NCI-H2081 treated with DMSO at 0.1 percent for 48 hours (cell line): Measurements from ENCODE around the gene CHP1.
"Not testable (repeated sequence)": the region's sequence is repeated elsewhere in the genome, so short reads cannot be mapped to it uniquely, and the experiment has no call there.

ENCODE experiments used
- DNase-seq: peaks from one replicate; lab custom pipeline; 2025; lab: John Stamatoyannopoulos, UW

CHP1 gene

DNA sequence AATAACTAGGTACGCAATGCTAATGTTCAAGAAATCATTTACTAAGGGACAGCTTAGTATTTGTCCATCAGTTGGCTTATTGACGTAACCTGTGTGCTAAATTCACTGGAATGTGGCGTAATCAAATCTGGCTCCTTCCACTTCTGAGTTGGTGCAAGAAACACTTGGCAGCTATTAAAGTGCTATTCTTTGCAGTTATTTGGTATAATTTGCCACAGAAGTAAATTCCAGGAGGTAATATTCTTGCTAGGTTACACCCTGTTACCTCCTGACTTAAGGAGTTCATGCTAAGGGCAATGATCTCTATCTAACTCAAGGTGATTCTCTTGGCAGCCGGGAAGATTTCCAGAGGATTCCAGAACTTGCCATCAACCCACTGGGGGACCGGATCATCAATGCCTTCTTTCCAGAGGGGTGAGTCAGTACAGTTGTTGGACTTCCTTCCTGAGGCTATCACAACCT, 25.5 kb downstream of the CHP1 start:
- no peak for DNase-seq

DNA sequence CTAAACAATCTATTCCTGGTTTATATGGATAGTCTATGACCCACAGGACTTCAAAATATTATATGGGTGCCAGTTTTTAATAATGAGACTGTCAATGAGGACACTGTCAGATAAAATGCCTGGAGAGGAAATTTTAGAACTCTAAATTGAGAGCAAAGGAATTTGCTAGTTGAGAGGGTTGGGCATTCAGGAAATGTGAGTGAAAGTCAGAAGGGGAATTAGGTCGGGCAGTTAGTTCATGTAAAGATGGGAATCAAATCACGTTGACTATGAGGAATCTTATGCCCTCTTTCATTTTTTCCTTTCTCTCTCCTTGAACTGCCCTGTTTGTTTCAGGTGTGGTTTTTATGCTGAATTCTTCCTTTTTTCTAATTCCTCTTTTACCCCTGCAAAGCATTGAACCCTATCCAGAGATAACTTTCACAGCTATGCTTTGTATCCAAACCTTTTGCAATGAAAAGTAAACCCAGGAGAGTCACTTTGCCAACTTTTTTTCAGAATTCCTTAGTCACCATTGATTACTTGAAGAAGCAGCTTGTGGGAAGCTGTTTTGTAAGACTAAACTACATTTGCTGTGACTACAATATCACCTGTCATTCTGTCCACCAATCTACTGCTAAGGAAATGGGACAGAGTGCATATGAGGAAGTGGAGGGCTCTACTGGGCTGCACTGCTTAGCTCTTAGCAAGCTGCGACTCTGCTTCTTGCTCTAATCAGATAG, 27.8 kb downstream of the CHP1 start:
- no peak for DNase-seq

- no peak for DNase-seq
These were observed 28.6 kb downstream of the CHP1 start for GRCh38 chr15:41259546-41260189.

DNA sequence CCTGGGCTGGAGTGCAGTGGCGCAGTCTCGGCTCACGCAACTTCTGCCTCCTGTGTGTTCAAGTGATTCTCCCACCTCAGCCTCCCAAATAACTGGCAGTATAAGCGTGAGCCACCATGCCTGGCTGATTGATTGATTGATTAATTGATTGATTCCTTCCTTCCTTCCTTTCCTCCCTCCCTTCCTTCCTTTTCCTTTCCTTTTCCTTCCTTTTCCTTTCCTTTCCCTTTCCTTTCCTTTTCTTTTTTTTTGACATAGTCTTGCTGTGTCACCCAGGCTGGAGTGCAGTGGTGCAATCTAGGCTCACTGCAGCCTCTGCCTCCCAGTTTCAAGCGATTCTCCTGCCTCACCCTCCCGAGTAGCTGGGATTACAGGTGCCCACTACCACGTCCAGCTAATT, 29.9 kb downstream of the CHP1 start:
- not testable (repeated sequence) for DNase-seq

DNA sequence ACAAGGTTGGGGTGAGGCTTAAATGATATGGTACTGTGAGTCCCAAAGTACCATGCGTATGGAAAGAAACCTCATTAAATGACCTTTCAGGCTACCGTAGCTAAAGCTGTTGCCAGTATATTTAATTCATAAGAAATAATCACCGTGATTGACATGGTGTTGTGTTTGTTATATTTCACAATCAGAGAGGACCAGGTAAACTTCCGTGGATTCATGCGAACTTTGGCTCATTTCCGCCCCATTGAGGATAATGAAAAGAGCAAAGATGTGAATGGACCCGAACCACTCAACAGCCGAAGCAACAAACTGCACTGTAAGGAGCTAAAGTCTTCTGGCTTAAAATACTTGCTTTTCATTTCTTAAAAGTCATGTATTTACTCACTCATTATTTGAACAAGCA, 31.5 kb downstream of the CHP1 start:
- DNase-seq: no peak

DNA sequence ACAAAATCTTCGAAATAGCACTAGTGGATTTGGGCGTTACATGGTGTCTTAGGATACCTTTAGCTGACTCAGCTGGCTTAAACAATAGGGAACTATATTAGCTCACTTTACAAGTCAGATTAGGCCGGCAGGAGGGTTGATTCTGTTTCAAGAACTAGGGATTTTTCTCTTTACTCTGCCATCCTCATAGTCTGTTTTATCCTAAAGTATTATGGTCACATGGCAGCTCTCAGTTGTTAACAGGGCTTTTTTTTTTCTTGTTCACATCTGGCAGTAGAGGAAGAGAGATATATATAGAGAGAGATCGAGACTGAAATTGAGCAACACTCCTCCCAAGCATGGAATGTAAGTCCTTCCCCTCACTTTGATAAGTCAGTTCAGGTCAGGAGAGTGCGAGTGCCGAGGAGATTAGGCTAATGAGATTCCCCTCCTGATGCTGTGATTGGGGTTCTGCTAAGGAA, 32.9 kb downstream of the CHP1 start:
- no peak for DNase-seq

- DNase-seq: no peak
These were observed 38.8 kb downstream of the CHP1 start for GRCh38 chr15:41269887-41270286.

DNA sequence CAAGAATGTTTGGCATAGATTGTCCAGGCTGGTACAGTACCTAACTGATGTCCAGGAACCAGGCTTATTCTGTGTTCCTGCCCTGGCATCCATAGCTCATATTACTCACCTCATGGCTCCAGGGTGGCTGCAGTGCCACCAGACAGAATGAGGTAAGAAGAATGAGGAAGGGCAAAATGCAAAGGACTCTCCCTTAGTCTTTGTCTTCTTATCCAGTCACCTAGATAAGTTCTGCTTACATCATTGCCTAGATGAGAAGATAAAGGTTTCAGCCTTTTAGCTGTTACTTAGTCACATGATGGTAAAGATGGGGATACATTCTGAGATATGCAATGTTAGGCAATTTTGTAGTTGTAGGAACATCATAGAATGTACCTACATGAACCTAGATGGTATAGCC, 45.8 kb downstream of the CHP1 start:
- DNase-seq: no peak

GRCh38 chr15:41278319-41278718, 47.3 kb downstream of the CHP1 start:
- DNase-seq: no peak

- no peak for DNase-seq
These were observed 48.6 kb downstream of the CHP1 start for GRCh38 chr15:41279535-41280283.

DNA sequence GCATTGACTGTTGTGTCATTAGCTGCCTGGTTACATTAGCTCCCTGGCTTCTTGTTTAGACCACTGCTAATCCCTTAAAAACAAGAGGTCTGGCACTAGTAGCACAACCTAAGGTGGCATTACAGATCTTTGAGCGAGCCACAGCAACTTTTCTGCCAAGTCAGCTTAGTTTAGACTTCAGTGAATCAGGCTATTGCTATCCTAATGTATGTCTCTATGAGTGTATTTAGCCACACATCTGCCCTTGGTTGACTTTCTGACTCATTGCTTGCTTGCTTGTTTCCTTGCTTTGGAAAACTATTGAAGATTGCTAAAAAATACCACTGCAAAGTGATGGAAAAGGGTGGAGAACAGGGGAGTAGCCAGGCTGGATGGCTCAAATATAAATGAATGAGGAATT, 50.2 kb downstream of the CHP1 start:
- DNase-seq: no peak

DNA sequence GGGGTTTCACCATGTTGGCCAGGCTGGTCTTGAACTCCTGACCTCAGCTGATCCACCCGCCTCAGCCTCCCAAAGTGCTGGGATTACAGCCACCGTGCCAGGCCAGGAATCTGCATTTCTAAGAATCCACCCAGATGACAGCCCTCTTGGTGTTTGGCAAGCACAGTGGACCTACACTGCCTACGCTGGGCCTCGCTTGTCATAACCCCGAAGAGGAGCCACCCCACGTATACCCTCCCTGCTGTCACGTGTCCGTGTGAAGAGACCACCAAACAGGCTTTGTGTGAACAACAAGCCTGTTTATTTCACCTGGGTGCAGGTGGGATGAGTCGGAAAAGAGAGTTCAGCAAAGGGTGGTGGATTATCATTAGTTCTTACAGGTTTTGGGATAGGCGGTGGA, 51.4 kb downstream of the CHP1 start:
- DNase-seq: not testable (repeated sequence)

DNA sequence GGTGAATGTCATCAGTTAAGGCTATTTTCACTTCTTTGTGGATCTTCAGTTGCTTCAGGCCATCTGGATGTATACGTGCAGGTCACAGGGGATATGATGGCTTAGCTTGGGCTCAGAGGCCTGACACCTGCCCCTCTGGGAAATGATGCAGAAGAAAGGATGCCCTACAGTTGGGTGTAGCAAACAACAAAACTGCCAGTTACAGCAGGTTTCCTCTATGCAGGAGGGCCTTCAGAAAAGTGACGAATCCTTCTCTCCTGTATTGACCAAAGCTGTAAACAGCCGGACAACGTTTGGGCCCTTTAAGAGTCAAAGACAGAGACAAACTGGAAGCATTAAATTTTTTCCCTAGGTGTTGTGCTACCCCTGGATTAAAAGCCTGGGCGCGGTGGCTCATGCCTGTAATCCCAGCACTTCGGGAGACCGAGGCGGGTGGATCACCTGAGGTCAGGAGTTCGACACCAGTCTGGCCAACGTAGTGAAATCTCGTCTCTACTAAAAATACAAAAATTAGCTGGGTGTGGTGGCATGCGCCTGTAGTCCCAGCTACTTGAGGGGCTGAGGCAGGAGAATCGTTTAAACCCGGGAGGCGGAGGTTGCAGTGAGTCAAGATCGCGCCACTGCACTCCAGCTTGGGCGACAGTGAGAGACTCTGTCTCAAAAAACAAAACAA, 52.0 kb downstream of the CHP1 start:
- DNase-seq: not testable (repeated sequence)

DNA sequence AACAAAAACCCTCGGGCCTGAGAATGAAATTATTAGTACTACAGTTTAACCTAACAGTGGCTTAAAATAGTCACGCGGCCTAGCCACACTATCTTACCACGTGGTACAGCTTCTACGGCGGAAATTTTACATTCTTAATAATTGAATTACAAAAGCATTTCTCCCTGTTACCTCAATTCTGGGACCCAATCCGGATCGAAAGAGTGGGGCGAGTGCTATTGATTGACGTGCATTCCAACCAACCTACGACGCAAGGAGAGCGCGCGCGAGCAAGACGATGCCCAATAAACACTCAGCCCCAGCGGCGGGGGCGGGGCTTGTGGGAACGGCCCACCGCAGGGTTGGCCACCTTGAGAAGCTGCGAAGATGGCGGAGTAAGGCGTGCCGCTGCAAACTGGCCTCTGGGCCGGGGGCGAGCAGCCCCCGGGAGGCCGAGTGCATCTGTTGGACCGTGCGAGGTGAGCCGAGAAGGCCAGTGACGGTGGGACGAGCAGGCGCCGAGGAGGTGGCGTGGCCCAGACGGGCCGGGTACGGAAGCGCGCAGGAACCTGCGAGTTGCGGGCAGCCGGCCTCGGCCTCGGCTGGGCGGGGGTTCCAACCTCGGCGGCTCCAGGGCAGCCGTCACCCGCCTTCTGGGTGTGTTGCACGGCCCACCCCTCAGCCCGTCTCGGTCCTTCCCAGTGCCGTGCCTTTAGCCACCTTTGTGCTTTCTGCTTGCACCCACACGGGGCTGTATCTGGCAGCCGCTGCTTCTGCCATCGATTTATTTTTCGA, 52.8 kb downstream of the CHP1 start:
- peak; percentile 93 for DNase-seq

DNA sequence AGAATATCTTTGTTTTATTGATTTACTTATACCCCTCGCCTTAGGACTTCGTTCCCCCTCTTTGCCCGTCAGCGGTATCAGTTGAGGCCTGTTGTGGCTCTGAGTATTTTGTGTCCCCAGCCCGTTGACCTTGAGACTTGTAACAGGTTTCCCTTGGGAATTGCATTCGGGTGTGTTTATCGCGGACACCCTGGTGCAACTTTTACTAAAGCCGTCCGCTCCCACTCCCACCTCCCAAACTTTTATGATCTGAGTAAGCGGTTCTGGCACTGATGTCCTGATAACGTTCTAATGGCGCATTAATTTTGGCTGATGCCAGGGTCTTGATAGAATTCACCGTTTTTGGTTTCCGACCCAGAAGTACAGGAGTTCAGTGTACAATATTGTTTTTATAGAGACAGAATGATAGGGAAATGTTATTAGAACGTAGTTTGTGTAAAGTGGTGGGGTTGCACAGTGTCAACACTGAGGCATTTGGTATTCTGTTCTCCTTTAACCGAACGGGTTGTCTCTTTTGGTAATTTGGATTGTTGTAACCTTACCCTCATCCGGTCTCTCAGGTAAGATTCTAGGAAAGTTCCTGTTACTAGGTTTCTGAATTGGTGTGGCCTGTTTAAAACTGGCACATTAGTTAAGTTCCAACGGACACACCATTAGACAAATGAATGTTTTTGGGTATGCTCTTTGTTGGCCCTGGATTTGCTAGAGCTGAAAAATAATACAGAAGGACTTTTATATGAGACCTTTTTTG, 53.5 kb downstream of the CHP1 start:
- DNase-seq: no peak

DNA sequence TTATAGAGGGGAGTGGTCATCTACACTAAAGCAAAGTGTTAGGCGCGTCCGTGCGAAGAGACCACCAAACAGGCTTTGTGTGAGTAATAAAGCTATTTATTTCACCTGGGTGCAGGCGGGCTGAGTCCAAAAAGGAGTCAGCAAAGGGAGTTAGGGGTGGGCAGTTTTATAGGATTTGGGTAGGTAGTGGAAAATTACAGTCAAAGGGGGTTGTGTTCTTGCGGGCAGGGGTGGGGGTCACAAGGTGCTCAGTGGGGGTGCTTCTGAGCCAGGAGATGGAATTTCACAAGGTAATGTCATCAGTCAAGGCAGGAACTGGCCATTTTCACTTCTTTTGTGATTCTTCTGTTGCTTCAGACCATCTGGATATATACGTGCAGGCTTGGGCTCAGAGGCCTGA, 54.2 kb downstream of the CHP1 start:
- DNase-seq: no peak

DNA sequence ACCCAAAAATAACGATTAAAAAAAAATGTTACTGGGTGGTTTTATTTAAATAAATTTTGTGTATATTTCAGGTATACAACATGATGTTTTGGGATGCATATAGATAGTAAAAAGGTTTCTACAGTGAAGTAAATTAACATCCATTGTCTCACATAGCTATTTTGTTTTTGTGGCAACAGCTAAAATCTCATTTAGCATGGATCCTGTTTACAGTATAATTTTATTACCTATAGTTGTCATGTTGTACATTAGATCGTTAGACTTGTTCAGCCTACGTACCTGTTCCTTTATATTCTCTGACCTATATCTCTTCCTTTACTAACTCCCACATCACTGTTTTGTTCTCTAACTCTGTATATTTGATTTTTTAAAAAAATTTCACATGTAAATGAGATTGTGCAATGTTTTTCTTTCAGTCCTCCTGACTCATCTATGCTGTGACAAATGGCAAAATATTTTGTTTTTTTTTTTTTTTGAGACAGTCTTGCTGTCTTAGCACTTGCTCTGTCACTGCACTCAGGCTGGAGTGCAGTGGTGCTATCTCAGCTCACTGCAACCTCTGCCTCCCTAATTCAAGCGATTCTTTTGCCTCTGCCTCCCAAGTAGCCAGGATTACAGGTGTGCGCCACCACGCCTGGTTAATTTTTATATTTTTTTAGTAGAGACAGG, 55.7 kb downstream of the CHP1 start:
- DNase-seq: no peak

DNA sequence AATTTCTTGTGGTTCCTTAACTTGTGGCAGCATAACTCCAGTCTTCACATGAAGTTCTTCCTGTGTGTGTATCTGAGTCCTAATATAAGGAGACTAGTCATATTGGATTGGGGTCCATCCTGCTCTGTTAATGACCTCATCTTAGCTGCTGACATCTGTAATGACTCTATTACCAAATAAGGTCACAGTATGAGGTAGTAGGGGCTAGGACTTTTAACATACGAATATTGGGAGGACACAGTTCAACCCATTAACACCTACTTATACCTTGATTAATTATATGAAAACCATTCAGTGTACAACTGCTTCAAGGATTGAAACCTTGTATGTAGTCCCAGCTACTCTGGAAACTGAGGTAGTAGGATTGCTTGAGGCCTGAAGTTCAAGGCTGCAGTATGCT, 57.4 kb downstream of the CHP1 start:
- no peak for DNase-seq

- no peak for DNase-seq
These were observed 58.9 kb downstream of the CHP1 start for GRCh38 chr15:41289953-41290352.

GRCh38 chr15:41291065-41291631, 60.1 kb downstream of the CHP1 start:
- no peak for DNase-seq
